ENCODE data around the gene WDR75.

The WDR75 gene

DNA sequence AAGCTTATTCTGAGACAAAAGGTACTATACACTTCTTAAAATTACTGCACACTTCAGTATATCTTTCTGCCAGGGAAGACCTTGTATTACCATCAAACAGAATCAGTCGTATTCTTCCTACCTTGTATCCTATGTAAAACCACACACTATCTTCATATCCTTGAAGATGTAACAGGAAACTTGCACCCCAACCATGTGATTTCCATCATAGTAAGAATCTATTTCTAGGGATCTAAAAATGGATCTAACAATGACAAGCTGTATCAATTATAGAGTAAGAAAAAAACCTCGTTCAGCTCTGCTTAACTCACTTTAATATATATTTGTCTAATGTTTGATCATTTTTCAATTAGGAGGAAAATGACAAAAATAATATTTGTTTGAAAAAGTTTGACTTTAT, 60.2 kb downstream of the WDR75 start:
- no peak for DNase-seq

GRCh38 chr2:189502714-189503113, 61.4 kb downstream of the WDR75 start:
- no peak for DNase-seq

DNA sequence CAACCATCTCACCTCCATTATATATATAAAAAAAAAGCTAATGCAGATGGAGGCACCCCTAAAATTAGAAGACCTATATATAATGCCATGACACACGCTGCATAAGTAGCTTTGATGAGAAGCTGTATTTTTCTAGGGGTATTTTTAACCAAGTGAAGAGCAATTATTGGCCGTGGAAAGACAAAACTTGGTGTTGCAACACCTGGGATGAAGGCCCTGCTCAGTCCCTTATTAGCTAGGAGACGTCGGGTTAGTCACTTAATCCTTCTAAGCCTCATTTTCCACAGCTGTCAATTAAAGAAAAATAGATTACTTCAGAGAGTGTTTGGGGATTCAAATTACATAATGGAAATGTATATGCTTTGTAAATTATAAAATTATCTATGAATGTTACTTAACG, 63.0 kb downstream of the WDR75 start:
- no peak for DNase-seq

DNA sequence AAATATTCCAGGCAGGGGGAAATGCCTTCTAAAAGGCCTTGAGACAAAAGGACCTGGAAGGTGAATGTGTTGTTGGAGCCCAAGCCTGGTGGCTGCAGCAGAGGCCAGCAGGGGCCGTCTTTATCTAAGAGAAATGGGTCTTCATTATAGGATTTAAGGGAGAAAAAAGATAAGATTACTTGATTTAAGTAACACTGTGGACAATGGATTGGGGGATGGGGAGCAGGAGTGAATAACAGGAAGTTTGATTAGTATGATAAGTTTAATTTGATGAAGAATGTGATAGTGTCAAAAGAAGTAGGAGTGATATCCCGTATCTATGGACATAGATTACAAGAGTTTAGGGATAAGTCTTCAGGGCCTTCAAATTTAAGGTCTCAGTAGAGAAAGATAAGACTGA, 64.2 kb downstream of the WDR75 start:
- no peak for DNase-seq

DNA sequence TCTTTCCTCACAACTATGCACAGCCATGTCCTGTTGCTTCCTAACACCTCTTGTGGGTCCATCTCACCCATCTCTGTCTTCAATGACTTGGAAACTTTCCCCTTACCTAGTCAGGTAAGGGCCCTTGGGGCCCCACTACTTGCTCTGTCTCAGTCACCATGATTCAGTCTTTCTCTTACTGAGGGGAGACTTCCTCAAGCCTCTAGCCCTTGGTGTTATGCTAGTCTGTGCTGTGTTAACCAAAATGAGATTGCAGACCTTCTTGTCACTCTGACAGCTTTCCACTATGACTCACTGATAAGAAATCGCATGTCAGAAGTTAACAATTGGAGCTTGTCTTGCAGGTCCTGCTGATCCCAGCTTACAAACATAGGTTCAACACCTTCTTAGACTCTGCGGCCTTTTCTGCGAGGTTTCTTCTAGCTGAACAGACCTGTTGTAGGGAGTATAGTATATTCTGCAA, 65.3 kb downstream of the WDR75 start:
- no peak for DNase-seq

DNA sequence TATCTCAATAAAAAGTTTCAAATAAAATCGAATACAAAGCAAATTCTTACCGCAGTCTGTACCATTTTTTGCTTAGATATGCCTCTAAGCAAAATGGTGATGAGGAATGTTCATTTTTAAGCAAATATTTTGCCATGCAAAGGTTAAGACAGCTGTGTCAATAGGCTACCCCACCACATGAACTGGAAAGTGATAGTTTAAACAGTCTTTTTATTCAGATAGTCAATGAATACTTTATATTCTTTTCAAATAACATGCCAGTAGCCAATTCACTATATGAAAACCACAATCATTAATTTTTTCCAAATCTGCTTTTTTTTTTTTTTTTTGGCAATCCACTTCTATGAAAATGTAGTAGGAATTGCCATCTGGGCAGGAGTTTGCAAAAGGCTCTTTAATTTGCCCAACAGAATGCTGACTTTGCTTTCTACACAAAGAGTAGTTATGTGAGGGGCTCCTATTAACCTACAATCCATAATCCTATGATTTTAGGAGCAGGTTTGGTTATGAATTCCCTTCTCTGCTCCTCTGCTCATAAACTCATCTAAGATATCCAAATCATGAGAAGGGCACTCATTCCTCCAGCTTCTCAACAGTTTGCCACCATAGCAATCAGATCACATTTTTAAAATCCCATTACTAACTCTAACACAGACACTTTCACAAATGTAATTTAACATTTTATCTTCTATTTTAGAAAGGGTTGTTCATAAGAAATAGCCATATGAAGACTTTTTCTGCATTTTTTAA, 70.1 kb downstream of the WDR75 start:
- DNase-seq, result no peak

DNA sequence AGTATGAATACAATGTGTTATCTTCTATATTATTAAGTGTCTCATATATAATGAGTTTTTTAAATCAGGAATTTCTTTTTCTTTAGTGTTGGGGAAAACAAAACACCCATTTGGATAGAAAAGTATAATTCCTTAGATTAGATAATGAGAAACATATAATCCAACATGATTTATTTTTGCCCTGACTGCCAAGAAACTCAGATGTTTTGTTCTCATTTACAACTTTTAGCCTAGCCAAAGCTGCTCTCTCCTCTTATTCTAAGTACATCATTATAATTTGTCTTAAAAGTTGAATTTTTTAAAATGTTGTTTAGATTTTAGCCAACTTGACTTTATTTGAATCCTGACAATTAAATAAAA, 70.7 kb downstream of the WDR75 start:
- DNase-seq, result no peak

- DNase-seq, result no peak
Measured at GRCh38 chr2:189512879-189513278, 71.6 kb downstream of the WDR75 start.

DNA sequence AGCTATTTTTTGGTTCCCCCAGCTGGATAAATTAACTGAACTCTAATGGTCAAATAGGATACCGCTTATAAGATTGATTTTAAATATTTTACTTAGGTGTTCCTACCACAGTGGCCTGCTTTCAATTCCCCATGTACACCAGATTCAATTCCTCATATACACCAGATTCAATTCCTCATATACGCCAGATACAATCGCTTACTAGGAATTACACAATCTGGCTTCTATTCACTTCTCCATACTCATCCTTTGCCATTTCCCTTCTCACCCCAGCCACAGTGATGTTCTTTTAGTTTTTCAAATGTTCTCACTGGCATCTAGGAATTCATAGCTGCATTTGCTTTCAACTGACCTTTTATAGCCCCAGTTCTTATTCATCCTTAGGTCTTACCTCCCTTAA, 72.8 kb downstream of the WDR75 start:
- DNase-seq, result no peak

GRCh38 chr2:189515264-189515663, 74.0 kb downstream of the WDR75 start:
- DNase-seq, result no peak

- no peak for DNase-seq
Measured at GRCh38 chr2:189516546-189516945, 75.3 kb downstream of the WDR75 start.

- no peak for DNase-seq
Measured at GRCh38 chr2:189517847-189518535, 76.7 kb downstream of the WDR75 start.

DNA sequence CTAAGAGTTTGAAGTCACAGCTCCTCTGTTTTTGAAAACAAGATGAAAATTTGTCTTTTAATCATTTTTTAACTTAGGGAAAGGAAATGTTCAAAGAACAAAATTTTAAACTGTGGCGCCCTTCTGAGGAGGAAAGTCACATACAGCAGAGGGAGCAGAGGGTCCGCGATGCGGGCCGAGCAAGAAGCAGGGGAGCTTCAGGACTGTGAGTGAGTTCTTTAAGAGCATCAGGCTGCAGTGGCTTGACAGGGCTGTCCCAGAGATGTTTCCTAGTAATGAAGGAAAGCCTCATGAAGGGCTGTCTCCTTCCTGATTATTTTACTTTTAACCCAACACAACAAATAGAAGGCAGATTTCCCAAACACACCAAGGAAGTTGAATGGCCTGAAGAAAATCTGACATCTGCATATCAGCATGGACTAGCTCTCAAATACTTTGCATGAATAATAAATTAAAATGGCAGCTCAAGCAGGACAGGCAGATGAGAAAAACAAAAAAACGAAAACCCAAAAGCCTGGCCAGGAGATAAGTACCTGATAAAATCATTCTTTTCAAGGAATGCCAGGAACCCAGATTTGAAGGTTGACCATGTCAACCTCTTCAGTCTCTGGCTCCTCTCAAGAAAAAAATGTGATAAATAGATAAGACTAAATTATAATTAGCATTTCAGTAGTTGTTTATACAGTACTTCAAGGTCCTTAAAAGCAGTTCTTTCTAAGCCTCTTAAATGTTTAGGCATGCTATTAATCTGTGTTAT, 78.5 kb downstream of the WDR75 start:
- no peak for DNase-seq

- DNase-seq, result no peak
Measured at GRCh38 chr2:189521699-189522434, 80.6 kb downstream of the WDR75 start.

GRCh38 chr2:189522435-189523151, 81.3 kb downstream of the WDR75 start:
- no peak for DNase-seq

DNA sequence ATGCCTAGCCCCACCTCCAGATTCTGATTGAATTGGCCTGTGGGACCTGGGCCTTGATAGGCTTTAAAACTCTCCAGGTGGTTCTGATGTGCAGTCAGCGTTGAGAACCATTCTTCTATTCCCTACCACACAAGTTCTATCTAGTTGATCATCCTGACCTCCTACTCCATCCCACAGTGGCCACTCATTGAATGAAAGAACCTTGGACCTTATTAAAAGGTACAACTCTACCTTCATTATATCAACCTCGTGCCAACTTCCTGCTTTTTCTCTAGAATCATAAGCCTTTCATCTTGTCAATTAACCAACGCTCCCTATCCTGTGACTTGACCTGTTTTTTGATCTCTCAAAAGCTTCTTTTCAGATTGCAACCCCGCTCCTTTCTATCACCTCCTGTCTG, 83.5 kb downstream of the WDR75 start:
- DNase-seq, result no peak

Data from NCI-H1092 (cell line).